IPS-11a (cell line): ENCODE data around the gene CCNDBP1.
"Not testable (repeated sequence)": the region's sequence is repeated elsewhere in the genome, so short reads cannot be mapped to it uniquely, and the experiment has no call there.

ENCODE experiments used
- H3K4me3 ChIP-seq: one replicate; pipeline ENCODE4 v1.5.1; 2013; ENCODE audit warnings: low read depth, low read length, control low read depth

Gene CCNDBP1

GRCh38 chr15:43185157-43186002, at the start of gene CCNDBP1:
Gene CCNDBP1, plus strand, starts transcription at chr15:43185403. Its CDS starts 96 bp downstream, at chr15:43185499.
- H3K4me3 ChIP-seq: peak within 1 kb of the TSS; percentile 83

- H3K4me3 ChIP-seq: no peak overlapping the region
Measured at GRCh38 chr15:43143203-43143941, 41.8 kb upstream of the CCNDBP1 start.

GRCh38 chr15:43144512-43144911, 40.7 kb upstream of the CCNDBP1 start:
- H3K4me3 ChIP-seq: no peak overlapping the region

- no peak overlapping the region for H3K4me3 ChIP-seq
Measured at GRCh38 chr15:43146184-43146583, 39.0 kb upstream of the CCNDBP1 start.

GRCh38 chr15:43150191-43150929, 34.8 kb upstream of the CCNDBP1 start:
- H3K4me3 ChIP-seq: no peak overlapping the region

- H3K4me3 ChIP-seq: no peak overlapping the region
Measured at GRCh38 chr15:43151688-43152087, 33.5 kb upstream of the CCNDBP1 start.

- H3K4me3 ChIP-seq: no peak overlapping the region
Measured at GRCh38 chr15:43153269-43153668, 31.9 kb upstream of the CCNDBP1 start.

- H3K4me3 ChIP-seq: no peak overlapping the region
Measured at GRCh38 chr15:43165801-43166325, 19.3 kb upstream of the CCNDBP1 start.

GRCh38 chr15:43167261-43167660, 17.9 kb upstream of the CCNDBP1 start:
- H3K4me3 ChIP-seq: not testable (repeated sequence)

GRCh38 chr15:43168192-43169107, 16.8 kb upstream of the CCNDBP1 start:
- no peak overlapping the region for H3K4me3 ChIP-seq

- H3K4me3 ChIP-seq: no peak overlapping the region
Measured at GRCh38 chr15:43169888-43170287, 15.3 kb upstream of the CCNDBP1 start.

- H3K4me3 ChIP-seq: not testable (repeated sequence)
Measured at GRCh38 chr15:43175656-43176309, 9.4 kb upstream of the CCNDBP1 start.

- not testable (repeated sequence) for H3K4me3 ChIP-seq
Measured at GRCh38 chr15:43177147-43177546, 8.1 kb upstream of the CCNDBP1 start.

- H3K4me3 ChIP-seq: no peak overlapping the region
Measured at GRCh38 chr15:43183270-43183669, 1.9 kb upstream of the CCNDBP1 start.

- no peak overlapping the region for H3K4me3 ChIP-seq
Measured at GRCh38 chr15:43184407-43185124, 637 bp upstream of the CCNDBP1 start.

GRCh38 chr15:43186003-43186353, 775 bp downstream of the CCNDBP1 start:
- H3K4me3 ChIP-seq: peak overlapping the region; percentile 83

- H3K4me3 ChIP-seq: no peak overlapping the region
Measured at GRCh38 chr15:43187544-43188155, 2.4 kb downstream of the CCNDBP1 start.

- H3K4me3 ChIP-seq: no peak overlapping the region
Measured at GRCh38 chr15:43189296-43189695, 4.1 kb downstream of the CCNDBP1 start.

GRCh38 chr15:43190178-43190577, 5.0 kb downstream of the CCNDBP1 start:
- H3K4me3 ChIP-seq: no peak overlapping the region
